OCI-LY7 (cell line): ENCODE measurements around the gene FAM114A1. TPM values are rescaled to one million over a fixed set of nuclear protein-coding genes. Genes with fewer than 3 reads are reported as not detected.
A peak's percentile ranks its signal among the peaks of the same experiment; 100 is the strongest.

Experiments
- BruUV-seq: library from RNA; stranded (reverse); fragments of 400-500 nt; replicated peaks from 2 replicates; lab custom pipeline; 2021; lab: Mats Ljungman, UMichigan
- CTCF ChIA-PET: fragments of 300-600 bp; sonication (Branson Sonifier 250); formaldehyde crosslinking; loops from one replicate; lab custom pipeline; 2022; ENCODE audit warnings: antibody characterized with exemption; ENCODE audit not compliant: unreplicated experiment; lab: Charles Lee
- POLR2A ChIA-PET: fragments of 300-600 bp; sonication (Branson Sonifier 250); formaldehyde crosslinking; loops from one replicate; lab custom pipeline; 2022; ENCODE audit warnings: antibody characterized with exemption; lab: Charles Lee
- DNase-seq: peaks from one replicate; pipeline ENCODE4 v3.0.0-alpha.2; 2015; ENCODE audit warnings: low spot score
- H2AFZ ChIP-seq: fragments of 200-600 bp; sonication (generic), shearing (Covaris generic); 2 replicates; pipeline ENCODE4 v1.6.1; 2014; ENCODE audit warnings: mild to moderate bottlenecking, antibody characterized with exemption, low read length, moderate library complexity
- H3K27ac ChIP-seq: fragments of 200-600 bp; sonication (generic); 2 replicates; pipeline ENCODE4 v1.5.1; 2014; ENCODE audit warnings: mixed run types, low read depth, mild to moderate bottlenecking, moderate library complexity, low read length, inconsistent platforms; ENCODE audit not compliant: poor library complexity, severe bottlenecking
- H3K36me3 ChIP-seq: fragments of 200-600 bp; sonication (generic); 2 replicates; pipeline ENCODE4 v1.6.1; 2014; ENCODE audit warnings: mild to moderate bottlenecking, antibody characterized with exemption, low read length, moderate library complexity, mixed read lengths; ENCODE audit not compliant: insufficient read depth
- H3K4me1 ChIP-seq: fragments of 200-600 bp; sonication (generic); 2 replicates; pipeline ENCODE4 v1.5.1; 2014; ENCODE audit warnings: mild to moderate bottlenecking, low read length; ENCODE audit not compliant: insufficient read depth, poor library complexity, severe bottlenecking
- H3K4me2 ChIP-seq: fragments of 200-600 bp; sonication (generic); 2 replicates; pipeline ENCODE4 v1.6.1; 2014; ENCODE audit warnings: mild to moderate bottlenecking, low read length
- H3K4me3 ChIP-seq: fragments of 200-600 bp; sonication (generic); 2 replicates; pipeline ENCODE4 v1.5.1; 2014; ENCODE audit warnings: mild to moderate bottlenecking, low read depth, low read length; ENCODE audit not compliant: poor library complexity, severe bottlenecking
- H3K79me2 ChIP-seq: fragments of 200-600 bp; sonication (generic); 2 replicates; pipeline ENCODE4 v1.6.1; 2016; ENCODE audit warnings: low read depth, mild to moderate bottlenecking, low read length, moderate library complexity, mixed read lengths; ENCODE audit not compliant: insufficient read depth
- H3K9me2 ChIP-seq: fragments of 200-600 bp; sonication (generic); 2 replicates; pipeline ENCODE4 v1.6.1; 2016; ENCODE audit warnings: mild to moderate bottlenecking, low read length, mixed read lengths; ENCODE audit not compliant: insufficient read depth
- H3K9me3 ChIP-seq: fragments of 200-600 bp; sonication (generic); 2 replicates; pipeline ENCODE4 v1.6.1; 2014; ENCODE audit warnings: mild to moderate bottlenecking, mixed run types, low read length, mixed read lengths
- H4K20me1 ChIP-seq: fragments of 200-600 bp; sonication (generic); 2 replicates; pipeline ENCODE4 v1.6.1; 2014; ENCODE audit warnings: mild to moderate bottlenecking, antibody characterized with exemption, low read length, moderate library complexity, mixed read lengths; ENCODE audit not compliant: insufficient read depth
- EZH2phosphoT487 ChIP-seq: fragments of 200-600 bp; sonication (generic); IDR thresholded peaks from 2 replicates; pipeline ENCODE4 v1.6.1; 2018; ENCODE audit warnings: low read depth, borderline replicate concordance, mild to moderate bottlenecking, mixed run types, antibody characterized with exemption, low read length, moderate library complexity, mixed read lengths
- intact Hi-C: fragments of 100-400 bp; cut with micrococcal nuclease; formaldehyde crosslinking; loops from one replicate; pipeline ENCODE4 v1.10.0; 2022; ENCODE audit not compliant: unreplicated experiment
- total RNA-seq, 2 experiments: library from RNA; depleted of rRNA in 1 of 2; stranded (reverse); fragments of >200 nt in 1 of 2; shearing (Covaris generic) in 1 of 2; gene quantifications; 2 replicates each; pipeline ENCODE4 v1.2.3, GENCODE V29; 2014 to 2022
- TF ChIP-seq, protein P1 (sequence below): fragments of 200-600 bp; sonication (generic); conservative IDR thresholded peaks from 2 replicates; pipeline ENCODE4 v1.5.1; 2014; ENCODE audit warnings: mild to moderate bottlenecking, antibody characterized with exemption, low read length, moderate library complexity, mixed read lengths

Gene FAM114A1
- total RNA-seq, 2 experiments from 2014 or later: not detected

DNA sequence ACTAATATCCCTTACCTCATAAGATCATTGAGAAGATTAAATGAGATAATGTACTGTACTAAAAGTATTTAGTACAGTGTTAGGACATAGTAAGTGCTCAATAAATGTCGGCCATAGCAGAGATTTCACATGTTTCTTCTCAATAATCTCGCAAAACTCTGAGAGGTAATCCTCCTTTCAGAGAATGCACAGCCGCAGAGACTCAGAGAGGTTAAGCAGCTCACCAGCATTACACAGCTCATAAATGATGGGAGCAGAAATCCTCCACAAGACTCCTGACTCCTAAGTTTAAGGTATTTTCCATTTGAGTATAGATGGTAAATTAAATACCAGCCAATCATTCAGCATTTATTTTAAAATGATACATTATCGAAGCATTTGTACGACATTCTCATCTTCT is 34.6 kb downstream of the FAM114A1 start:
- Histone ChIP-seq H3K9me2 (no peaks in the 10 kb centered on the region), H3K79me2 (no peaks in the 10 kb centered on the region), H2AFZ (no peak overlapping the region), H3K4me2 (no peak overlapping the region), H3K27ac (no peak overlapping the region), H3K4me3 (no peak overlapping the region), H3K4me1 (no peaks in the 10 kb centered on the region), H3K36me3 (no peaks in the 10 kb centered on the region), H3K9me3 (no peaks in the 10 kb centered on the region), H4K20me1 (no peaks in the 10 kb centered on the region)
- BruUV-seq: no TSS peak
- ChIA-PET CTCF (interaction anchor here (0.6 to 1.3 kb wide), 3 partner anchors 143 to 234 kb away, joined by 3 to 24 read pairs (median 7); no protein-coding TSS in a partner anchor), POLR2A (interaction anchor here (0.5 to 1.7 kb wide), 10 partner anchors 18 to 280 kb away, joined by 3 to 15 read pairs (median 3); no protein-coding TSS in a partner anchor)
- TF ChIP-seq EZH2phosphoT487: no peak
- TF ChIP-seq, protein P1, sequence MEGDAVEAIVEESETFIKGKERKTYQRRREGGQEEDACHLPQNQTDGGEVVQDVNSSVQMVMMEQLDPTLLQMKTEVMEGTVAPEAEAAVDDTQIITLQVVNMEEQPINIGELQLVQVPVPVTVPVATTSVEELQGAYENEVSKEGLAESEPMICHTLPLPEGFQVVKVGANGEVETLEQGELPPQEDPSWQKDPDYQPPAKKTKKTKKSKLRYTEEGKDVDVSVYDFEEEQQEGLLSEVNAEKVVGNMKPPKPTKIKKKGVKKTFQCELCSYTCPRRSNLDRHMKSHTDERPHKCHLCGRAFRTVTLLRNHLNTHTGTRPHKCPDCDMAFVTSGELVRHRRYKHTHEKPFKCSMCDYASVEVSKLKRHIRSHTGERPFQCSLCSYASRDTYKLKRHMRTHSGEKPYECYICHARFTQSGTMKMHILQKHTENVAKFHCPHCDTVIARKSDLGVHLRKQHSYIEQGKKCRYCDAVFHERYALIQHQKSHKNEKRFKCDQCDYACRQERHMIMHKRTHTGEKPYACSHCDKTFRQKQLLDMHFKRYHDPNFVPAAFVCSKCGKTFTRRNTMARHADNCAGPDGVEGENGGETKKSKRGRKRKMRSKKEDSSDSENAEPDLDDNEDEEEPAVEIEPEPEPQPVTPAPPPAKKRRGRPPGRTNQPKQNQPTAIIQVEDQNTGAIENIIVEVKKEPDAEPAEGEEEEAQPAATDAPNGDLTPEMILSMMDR: no peak
- intact Hi-C loops: loop anchor here (1.0 to 5.0 kb wide), 4 partner anchors 145 to 535 kb away; partner anchors contain the start of gene WDR19
- DNase-seq: no peak

DNA sequence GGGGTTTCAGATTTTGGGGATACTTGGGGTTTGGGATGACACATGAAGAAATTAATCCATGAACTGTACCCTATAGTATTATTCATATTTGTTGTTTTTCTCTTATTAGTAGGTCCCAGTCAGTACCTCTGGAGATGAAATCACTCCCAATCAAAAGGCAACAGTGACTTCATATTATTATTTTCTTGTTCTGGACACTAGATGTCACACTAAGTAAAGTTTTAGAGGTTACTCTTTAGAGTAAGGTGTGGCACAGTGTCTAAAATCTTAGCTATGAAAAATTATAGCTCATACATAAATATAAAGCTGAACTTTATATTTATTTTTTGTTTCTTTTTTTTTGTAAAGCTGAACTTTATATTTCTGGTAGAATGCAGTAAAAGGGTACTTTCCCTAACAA is 35.1 kb downstream of the FAM114A1 start:
- peak; percentile 64 for DNase-seq
- POLR2A ChIA-PET: interaction anchor here (0.5 to 1.7 kb wide), 8 partner anchors 18 to 279 kb away, joined by 3 to 15 read pairs (median 4); no protein-coding TSS in a partner anchor

More for the DNA sequence above, 35.1 kb downstream of the FAM114A1 start:
- intact Hi-C loops: loop anchor here (1.0 to 5.0 kb wide), 4 partner anchors 145 to 535 kb away; partner anchors contain the start of gene WDR19
- Histone ChIP-seq H3K4me1 (no peaks in the 10 kb centered on the region), H3K9me3 (no peaks in the 10 kb centered on the region), H3K4me3 (no peak overlapping the region), H3K79me2 (no peaks in the 10 kb centered on the region), H3K27ac (no peak overlapping the region), H3K9me2 (no peaks in the 10 kb centered on the region), H3K36me3 (no peaks in the 10 kb centered on the region), H3K4me2 (no peak overlapping the region), H4K20me1 (no peaks in the 10 kb centered on the region), H2AFZ (no peak overlapping the region)
- TF ChIP-seq, protein P1: peak; percentile 85
- TF ChIP-seq EZH2phosphoT487: no peak
- no TSS peak for BruUV-seq
- CTCF ChIA-PET: interaction anchor here (1.0 to 1.3 kb wide), 2 partner anchors 143 to 232 kb away, joined by 7 to 24 read pairs; no protein-coding TSS in a partner anchor
